K562 (cell line): ENCODE data around the gene SMC1A. TPM values are rescaled to one million over a fixed set of nuclear protein-coding genes. Genes with fewer than 3 reads are reported as not detected.

ENCODE experiments used
- AFF1 ChIP-seq, 2 experiments: fragments of 450-650 bp; IDR thresholded peaks; 2 replicates each; pipeline ENCODE4 v1.6.1; 2018; ENCODE audit warnings: mild to moderate bottlenecking in 2 of 2, low read depth in 1 of 2; ENCODE audit not compliant: partially characterized antibody in 2 of 2
- ARID1B ChIP-seq: fragments of 450-650 bp; IDR thresholded peaks from 2 replicates; pipeline ENCODE4 v1.6.1; 2016; ENCODE audit warnings: antibody characterized with exemption, mild to moderate bottlenecking, inconsistent platforms
- CREBBP ChIP-seq: IDR thresholded peaks from one replicate; pipeline ENCODE4 v1.6.1; 2012; ENCODE audit warnings: low read depth, mild to moderate bottlenecking, control low read depth, inconsistent platforms, low read length
- DEAF1 ChIP-seq: fragments of 450-650 bp; formaldehyde crosslinking; IDR thresholded peaks from 2 replicates; pipeline ENCODE4 v1.4.0; 2020; ENCODE audit warnings: mild to moderate bottlenecking, moderate library complexity
- NCOR1 ChIP-seq: fragments of 450-650 bp; IDR thresholded peaks from 2 replicates; pipeline ENCODE4 v1.6.1; 2016; ENCODE audit warnings: mild to moderate bottlenecking, moderate library complexity
- RBM15 ChIP-seq: fragments of 200-400 bp; formaldehyde crosslinking; IDR thresholded peaks from 2 replicates; pipeline ENCODE4 v1.6.1; 2018; ENCODE audit warnings: mild to moderate bottlenecking, low read length, moderate library complexity; ENCODE audit not compliant: insufficient read depth
- RREB1 ChIP-seq: fragments of 250-450 bp; sonication (Bioruptor Pico); IDR thresholded peaks from 2 replicates; pipeline ENCODE4 v1.4.0; 2020
- SMARCB1 ChIP-seq: IDR thresholded peaks from 2 replicates; pipeline ENCODE4 v1.6.1; 2011; ENCODE audit warnings: improper control_type of control experiment, low read depth; ENCODE audit not compliant: insufficient read length
- WHSC1 ChIP-seq: IDR thresholded peaks from one replicate; pipeline ENCODE4 v1.6.1; 2012; ENCODE audit warnings: low read length, control low read depth, inconsistent platforms
- ZNF239 ChIP-seq: fragments of 250-450 bp; sonication (Bioruptor Pico); IDR thresholded peaks from 2 replicates; pipeline ENCODE4 v1.4.0; 2020; ENCODE audit warnings: mild to moderate bottlenecking
- ZNF644 ChIP-seq: fragments of 200-800 bp; sonication (Bioruptor generic); IDR thresholded peaks from 2 replicates; pipeline ENCODE4 v1.6.1; 2016; ENCODE audit warnings: low read depth, missing genetic modification characterization, missing compliant biosample characterization
- polyA plus RNA-seq, 8 experiments: library from polyadenylated mRNA; depleted of rRNA in 4 of 8; stranded (reverse) in 5 of 8; unstranded in 3 of 8; fragments of >200 nt; fragmentation: Nextera tagmentation in 2 of 8; fragmentation: Illumina TruSeq in 1 of 8; extraction: Ambion mirVana in 2 of 8; extraction: Trizol in 1 of 8; gene quantifications; 2 replicates each; pipeline versions ENCODE4 v1.2.1 to v1.2.3, GENCODE V29; 2011 to 2014; ENCODE audit warnings: inconsistent platforms in 1 of 8, missing spikeins in 1 of 8
- total RNA-seq, 7 experiments: library from RNA; depleted of rRNA in 6 of 7; stranded (reverse); fragments of >200 nt in 6 of 7; fragmentation: Illumina TruSeq in 2 of 7; extraction: Trizol in 2 of 7; gene quantifications; 2 replicates each; pipeline versions ENCODE4 v1.2.1 to v1.2.3, GENCODE V29; 2011 to 2021; ENCODE audit warnings: low replicate concordance in 1 of 7
- TF ChIP-seq, protein P1 (sequence below): IDR thresholded peaks from 2 replicates; pipeline ENCODE4 v1.6.1; 2011; ENCODE audit warnings: borderline replicate concordance, low read depth, mild to moderate bottlenecking, moderate library complexity, low read length; ENCODE audit not compliant: insufficient read depth, poor library complexity, severe bottlenecking

Gene SMC1A
- total and polyA plus RNA-seq, 9 of the 15 experiments (the other 6 are each of a cell fraction or from before 2014, with no cell fraction given), result 28.5 to 126 (median 71.2) TPM

GRCh38 chrX:53374222-53374820 is 48.1 kb downstream of the SMC1A start (continued):
- TF ChIP-seq ZNF239 (no peak), NCOR1 (peak; percentile 60), AFF1 (IDR thresholded peaks at IDR 0.05; ENCODE audit: low read depth in 1 of 2, partially characterized antibody in 2 of 2) (peak in 1 of 2 experiments; percentile 51), DEAF1 (CRISPR knock-in tag) (no peak), RBM15 (no peak), ARID1B (peak; percentile 92), CREBBP (no peak), RREB1 (CRISPR knock-in tag) (no peak), ZNF644 (tag) (no peak), SMARCB1 (peak; percentile 65), WHSC1 (no peak)
- TF ChIP-seq, protein P1, sequence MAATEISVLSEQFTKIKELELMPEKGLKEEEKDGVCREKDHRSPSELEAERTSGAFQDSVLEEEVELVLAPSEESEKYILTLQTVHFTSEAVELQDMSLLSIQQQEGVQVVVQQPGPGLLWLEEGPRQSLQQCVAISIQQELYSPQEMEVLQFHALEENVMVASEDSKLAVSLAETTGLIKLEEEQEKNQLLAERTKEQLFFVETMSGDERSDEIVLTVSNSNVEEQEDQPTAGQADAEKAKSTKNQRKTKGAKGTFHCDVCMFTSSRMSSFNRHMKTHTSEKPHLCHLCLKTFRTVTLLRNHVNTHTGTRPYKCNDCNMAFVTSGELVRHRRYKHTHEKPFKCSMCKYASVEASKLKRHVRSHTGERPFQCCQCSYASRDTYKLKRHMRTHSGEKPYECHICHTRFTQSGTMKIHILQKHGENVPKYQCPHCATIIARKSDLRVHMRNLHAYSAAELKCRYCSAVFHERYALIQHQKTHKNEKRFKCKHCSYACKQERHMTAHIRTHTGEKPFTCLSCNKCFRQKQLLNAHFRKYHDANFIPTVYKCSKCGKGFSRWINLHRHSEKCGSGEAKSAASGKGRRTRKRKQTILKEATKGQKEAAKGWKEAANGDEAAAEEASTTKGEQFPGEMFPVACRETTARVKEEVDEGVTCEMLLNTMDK, result no peak
